H1 (cell line): ENCODE results near the gene FBXO46. TPM values are rescaled to one million over a fixed set of nuclear protein-coding genes. Genes with fewer than 3 reads are reported as not detected.

Experiments
- ATF2 ChIP-seq: IDR thresholded peaks from 2 replicates; pipeline ENCODE4 v1.6.1; 2012; ENCODE audit warnings: low read length, inconsistent platforms
- HDAC2 ChIP-seq, 2 experiments: fragments of 300-600 bp in 1 of 2; sonication (generic) in 1 of 2; IDR thresholded peaks; 2 replicates each; pipeline ENCODE4 v1.6.1; 2011 to 2012; ENCODE audit warnings: low read depth in 2 of 2, low read length in 2 of 2, mild to moderate bottlenecking in 2 of 2, moderate library complexity in 2 of 2, borderline replicate concordance in 1 of 2, inconsistent platforms in 1 of 2
- JUN ChIP-seq: IDR thresholded peaks from 2 replicates; pipeline ENCODE4 v1.6.1; 2011; ENCODE audit warnings: low read depth, mild to moderate bottlenecking, improper control_type of control experiment, low read length
- KDM4A ChIP-seq: IDR thresholded peaks from one replicate; pipeline ENCODE4 v1.7.1; 2012; ENCODE audit warnings: low read depth, mild to moderate bottlenecking, moderate library complexity, low read length, inconsistent platforms; ENCODE audit not compliant: severe bottlenecking
- polyA plus RNA-seq, 7 experiments: library from polyadenylated mRNA; depleted of rRNA in 3 of 7; stranded (reverse) in 5 of 7; unstranded in 2 of 7; fragments of >200 nt in 5 of 7; fragments of 200-250 nt in 2 of 7; gene quantifications; 1 replicate in 5 of 7; 2 replicates in 1 of 7; 4 replicates in 1 of 7; pipeline versions ENCODE4 v1.2.1 to v1.2.3, GENCODE V29; 2011 to 2013; ENCODE audit warnings: missing spikeins in 2 of 7, mixed read lengths in 2 of 7
- total RNA-seq: library from RNA; stranded (reverse); fragmentation: NEBNext Ultra II Directional; extraction: Animal tissue kit (Norgen Biotek cat#: 25700); gene quantifications from 2 replicates; pipeline ENCODE4 v1.2.1, GENCODE V29; 2021

The FBXO46 gene
- total and polyA plus RNA-seq, 2 of the 8 experiments (the other 6 are each of a cell fraction or from before 2014, with no cell fraction given) = 11.2 to 38.9 TPM

- TF ChIP-seq ATF2 (no peak), JUN (no peak), HDAC2 (IDR thresholded peaks at IDR 0.05; ENCODE audit: borderline replicate concordance in 1 of 2, low read depth in 2 of 2, low read length in 2 of 2) (no peak), KDM4A (no peak)
Observed at GRCh38 chr19:45730368-45731288, at the start of gene FBXO46 (continued).
